Epidermal melanocyte (primary cell): ENCODE measurements around the gene ZNF195.
"Not testable (repeated sequence)": the region's sequence is repeated elsewhere in the genome, so short reads cannot be mapped to it uniquely, and the experiment has no call there.

Source experiments
- DNase-seq: peaks from one replicate; pipeline ENCODE4 v3.0.0; 2011; ENCODE audit warnings: low spot score; ENCODE audit not compliant: insufficient read length

ZNF195 gene

DNA sequence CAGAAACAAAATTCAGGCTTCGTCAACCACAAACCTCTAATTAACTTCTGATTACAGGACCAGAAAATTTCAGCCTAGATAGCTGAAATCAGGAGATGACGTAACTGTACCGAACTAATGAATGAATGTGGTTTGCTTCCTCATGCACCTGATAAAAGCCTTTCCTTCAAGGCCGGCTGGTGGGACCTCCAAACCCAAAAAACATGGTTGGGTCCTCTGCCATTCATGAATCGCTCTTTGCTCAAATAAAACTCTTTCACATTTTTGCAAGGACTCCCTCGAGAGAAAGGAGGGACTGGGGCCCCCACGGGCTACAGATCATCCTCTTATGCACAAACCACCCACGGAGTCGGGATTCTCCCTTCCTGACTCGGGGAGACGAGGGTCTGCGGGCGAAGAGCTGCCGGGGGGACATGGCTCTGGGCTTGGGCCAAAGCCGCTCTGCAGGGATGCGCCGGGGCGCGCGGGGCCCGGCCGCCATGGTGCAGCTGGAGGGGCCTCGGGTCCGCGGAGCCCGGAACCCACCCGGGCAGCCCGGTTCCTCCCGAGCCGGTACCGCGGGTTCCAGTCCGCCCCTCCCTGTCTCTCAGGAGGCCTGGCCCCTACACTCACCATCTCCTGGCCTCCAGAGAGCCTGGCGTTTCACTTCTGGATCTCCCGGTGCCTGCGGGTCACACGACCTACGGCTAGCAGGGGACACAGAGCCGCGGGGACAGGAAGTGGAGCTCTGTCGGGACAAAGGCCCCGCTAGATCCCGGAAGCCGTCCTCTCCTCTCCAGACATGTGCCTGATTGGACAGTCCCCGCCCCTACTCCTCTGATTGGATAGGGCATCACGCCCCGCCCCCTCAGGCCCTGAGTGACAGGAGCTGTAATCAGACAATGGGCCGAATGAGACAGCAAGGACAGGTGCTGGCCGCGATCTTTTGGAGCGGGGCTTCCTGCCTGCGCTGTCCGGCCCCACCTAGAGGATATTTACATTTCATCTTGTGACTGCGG, at the start of gene ZNF195:
Gene ZNF195, minus strand, starts transcription at position 721 of the 998 bp plus-strand sequence. Its CDS starts 106 bp downstream, at position 615.
- DNase-seq: peak; percentile 99

DNA sequence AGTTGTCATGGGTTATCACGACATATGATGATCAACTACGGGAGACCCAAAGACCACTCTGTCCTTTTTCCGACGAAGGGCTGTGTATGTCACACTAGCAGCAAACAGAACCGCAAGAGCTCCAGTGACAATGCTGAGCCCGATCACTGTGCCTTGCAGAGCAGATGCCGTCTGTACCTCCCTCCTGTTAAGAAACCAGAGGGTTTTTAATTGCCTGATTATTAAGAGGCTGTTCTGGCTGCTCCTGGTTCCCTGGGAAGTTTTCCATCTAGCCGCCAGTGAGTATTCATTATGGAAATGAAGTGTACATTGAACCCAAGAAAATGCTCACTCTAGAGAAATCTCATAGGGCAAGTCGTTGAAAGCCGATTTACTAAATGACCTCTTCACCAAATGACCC, 49.1 kb upstream of the ZNF195 start:
- not testable (repeated sequence) for DNase-seq

DNA sequence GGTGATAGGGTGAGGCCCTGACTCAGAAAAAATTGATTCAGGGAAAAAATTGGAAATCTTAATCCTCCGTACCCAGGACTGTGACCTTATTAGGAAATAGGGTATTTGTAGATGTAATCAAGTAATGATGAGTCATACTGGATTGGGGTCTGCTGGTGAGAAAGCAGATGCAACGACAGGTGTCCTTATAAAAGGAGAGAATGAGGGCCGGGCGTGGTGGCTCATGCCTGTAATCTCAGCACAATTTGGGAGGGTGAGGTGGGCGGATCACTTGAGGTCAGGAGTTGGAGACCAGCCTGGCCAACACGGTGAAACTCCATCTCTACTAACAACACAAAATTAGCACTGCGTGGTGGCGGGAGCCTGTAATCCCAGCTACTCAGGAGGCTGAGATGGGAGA, 47.6 kb upstream of the ZNF195 start:
- not testable (repeated sequence) for DNase-seq

DNA sequence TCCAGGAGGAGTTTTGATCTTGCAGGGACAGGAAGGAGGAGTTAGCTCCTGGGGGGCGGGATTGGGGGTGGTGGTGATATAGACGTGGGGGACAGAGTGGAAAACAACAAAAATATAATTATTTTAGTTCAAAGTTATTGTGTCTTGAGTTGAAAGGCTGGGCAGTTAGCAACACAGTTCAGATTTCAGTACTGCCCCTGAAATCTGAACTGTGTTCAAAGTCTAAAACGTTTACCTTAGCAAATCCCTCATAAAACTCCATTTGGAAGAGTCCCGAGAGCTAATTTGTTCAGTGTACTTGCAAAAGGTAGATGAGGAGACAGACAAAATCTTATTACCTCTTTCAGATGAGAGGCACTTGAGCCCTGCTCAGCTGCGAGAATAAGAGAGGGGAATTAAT, 45.0 kb upstream of the ZNF195 start:
- DNase-seq: not testable (repeated sequence)

DNA sequence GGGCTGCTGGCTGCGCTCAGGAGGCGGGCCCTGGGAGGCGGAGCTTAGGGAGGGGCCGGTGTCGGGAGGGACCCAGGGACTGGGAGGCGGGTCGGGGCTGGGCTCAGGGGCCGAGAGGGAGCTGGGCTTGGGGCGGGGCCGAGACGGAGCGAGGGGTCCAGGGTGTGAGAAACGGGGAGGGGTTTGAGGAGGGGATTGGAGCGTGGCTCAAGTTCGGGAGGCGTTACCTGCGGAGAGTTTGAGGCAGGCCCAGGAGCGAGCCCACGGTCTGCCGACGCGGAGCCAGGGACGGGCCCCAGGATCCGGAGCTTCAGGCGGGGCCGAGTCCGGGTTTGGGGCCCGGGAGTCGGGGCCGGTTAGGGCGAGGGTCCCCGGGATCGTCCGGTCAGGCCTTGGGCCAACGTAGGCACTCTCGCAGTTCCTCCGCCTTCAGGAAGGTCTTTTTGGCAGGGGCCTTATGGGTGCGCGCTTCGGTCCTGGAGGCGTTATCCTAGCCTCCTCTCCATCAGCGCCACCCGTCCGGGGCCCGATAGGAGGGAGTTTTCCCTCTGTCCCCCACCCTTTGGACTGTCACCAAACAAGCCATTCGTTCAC, 44.3 kb upstream of the ZNF195 start:
- DNase-seq: peak; percentile 12

DNA sequence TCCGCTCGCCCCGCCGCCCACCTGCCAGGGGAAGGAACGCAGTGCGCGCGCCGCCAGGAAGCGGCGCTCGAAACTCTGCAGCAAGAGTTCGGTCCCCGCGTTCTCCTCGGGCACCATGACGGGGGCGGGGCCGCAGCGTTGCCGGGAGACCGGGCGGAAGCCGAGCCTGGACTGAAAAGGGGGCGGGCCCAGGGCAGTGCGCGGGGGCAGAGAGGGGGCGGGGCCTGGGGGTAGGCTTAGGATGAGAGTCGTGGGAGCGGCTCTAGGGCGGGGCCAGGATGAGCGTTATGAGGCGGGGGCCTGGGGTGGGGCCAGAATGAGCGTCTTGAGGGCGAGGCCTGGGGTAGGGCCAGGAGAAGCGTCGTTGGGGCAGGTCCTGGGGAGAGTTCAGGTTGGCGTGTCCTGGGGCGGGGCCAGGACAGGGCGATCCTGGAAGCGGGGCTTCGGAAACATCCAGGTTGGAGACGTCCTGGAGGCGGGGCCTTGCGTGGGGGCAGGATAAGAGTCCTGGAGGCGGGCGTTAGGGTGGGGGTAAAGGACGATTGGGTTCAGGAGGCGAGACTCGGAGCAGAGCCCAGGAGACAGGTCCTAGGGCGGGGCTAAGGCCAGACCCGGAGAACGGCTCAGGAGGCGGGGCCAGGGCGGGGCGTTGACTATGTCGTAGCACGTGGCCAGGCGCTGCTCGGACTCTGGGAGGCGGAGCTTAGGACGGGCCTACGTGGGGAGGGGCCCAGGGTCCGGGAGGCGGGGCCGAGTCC, 43.6 kb upstream of the ZNF195 start:
- peak; percentile 45 for DNase-seq

DNA sequence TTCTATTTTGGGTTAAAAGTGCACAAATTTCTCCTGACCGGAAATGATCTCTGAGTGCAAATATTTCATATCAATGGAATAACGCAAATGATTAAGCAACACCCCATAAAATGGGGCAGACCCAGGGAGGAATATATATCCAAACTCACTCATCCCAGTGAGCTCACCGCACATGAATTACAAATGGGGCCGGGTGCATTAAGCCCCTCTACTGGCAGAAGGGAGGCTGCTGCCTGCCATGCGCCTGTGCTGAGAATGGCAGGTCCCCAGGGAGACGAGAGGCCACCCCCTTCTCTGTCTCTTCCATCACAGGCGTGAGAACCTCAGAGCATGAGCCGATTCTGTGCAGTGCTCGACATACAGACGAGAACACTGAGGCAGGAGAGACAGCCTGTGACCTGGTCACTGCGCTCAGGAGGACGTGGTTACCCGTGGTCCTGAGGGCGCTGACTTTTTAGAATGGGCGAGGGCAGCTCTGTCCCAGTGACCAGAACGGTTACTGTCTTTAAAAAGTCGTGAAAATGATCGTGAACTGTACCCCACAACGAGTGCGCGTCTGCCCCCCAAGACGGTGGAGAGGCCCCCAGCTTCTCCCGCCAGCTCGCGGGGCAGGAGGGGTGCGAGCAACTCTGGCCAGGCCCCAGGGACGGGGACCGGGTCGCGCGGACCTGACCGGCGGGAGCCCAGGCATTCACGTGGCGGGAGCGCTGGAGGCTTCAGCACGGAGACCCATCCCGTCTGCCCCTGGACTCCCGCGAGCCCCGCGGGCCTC, 42.8 kb upstream of the ZNF195 start:
- DNase-seq: not testable (repeated sequence)

DNA sequence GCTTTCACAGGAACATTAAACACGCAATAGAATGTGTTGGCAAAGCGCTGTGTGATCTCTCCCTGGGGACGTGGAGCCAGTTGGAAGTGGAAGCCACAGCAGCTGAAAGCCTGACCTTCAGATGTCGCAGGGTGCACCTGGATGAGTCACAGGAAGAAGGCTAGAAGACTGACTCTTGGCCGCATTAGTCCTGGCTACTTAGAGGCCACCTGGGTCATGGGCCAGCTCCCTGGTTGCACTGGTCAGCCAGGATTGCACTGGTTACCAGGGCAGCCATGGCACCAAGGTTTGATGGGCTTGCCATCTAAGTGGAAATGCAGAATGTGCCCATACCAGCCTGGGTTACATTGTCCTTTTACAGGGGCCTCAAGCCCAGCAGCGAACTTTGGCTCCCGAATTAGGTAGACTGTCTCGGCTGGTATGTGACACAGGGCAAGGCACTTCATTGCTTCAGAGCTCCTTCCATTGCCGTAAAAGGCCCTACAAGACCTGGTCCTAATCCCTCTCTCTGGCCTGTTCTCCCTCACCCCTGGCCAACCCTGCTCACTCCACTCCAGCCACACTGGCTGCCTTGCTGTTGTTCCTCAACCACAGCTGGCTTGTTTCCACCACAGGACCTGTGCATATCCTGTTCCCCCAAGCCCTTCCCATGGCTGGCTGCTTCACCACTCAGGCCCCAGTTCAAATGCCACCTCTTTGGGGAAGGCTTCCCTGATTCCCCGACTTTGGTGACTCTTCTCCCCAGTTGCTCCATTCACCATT, 41.5 kb upstream of the ZNF195 start:
- DNase-seq: not testable (repeated sequence)

DNA sequence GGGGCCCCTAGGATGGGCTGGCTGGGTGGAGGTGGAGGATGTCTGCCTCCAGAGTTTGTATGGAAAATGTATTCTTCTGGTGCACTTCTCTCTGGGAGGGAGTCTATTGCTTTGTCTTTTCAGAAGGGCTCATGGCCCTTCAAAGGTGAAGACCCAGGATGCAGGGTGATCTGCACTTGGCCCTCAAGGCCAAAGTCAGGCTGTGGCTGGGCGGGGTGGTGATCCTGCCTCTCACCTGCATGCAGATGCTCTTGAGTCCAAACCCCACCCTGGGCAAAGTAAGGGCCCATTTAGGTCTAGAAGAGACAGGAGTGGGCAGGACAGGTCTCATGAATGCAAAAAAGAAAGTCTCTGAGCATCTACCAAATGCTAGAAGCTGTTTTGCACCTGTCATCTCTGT, 40.5 kb upstream of the ZNF195 start:
- DNase-seq: not testable (repeated sequence)

DNA sequence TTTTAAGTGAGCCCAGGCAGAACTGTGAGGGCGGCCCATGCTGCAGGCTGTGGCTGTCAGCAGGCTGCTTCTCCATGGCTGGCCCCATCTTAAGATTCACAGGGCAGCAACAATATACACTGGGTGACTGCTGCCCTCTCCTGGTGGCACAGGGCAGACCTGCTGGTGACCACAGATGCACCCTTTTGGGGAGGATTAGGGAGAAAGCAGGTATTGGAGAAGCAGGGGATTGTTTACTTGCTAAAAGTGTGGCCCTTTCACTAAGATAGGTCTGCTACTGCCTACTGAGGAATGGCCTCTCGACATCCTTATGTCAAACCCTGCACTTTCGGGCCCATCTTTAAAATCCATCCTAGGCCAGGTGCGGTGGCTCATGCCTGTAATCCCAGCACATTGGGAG, 38.1 kb upstream of the ZNF195 start:
- not testable (repeated sequence) for DNase-seq

DNA sequence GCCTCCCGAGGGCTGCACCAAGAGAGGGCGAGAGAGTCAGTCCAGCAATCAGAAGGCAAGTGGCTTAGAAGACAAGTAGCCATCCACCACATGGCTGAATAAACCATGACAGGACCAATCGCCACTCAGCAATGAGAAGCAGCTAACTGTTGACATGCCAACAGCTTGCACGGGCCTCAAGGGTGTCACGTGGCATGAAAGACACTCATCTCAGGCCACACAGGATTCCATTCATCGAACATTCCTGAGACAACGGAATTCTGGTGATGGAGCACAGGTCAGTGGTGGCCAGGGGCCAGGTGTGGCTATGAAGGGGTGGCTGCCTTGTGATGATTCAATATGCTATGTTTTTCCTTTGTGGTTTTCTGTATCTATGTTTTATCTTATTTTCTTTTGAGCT, 36.4 kb upstream of the ZNF195 start:
- DNase-seq: not testable (repeated sequence)

DNA sequence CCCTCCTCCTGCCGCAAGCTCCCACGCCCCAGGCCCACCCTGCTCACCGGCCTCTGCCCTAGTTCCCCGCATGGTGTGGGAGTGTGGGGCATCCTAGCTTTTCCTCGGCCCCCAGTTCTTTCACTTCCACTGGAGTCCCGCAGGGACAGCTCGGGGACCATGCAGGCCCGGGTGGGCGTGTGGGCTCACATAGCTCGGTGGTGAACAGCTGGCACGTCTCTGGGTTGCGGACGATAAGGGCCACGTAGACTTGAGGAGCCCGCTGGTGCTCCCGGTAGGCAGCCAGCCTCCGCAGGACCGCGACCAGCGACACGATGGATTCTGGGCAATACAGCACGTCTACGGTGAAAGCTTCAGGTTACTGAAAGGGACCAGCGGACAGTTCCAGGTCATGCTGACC, 34.7 kb upstream of the ZNF195 start:
- DNase-seq: not testable (repeated sequence)

- no peak for DNase-seq
Observed at GRCh38 chr11:3412837-3413236, 33.9 kb upstream of the ZNF195 start.

GRCh38 chr11:3408722-3409121, 29.8 kb upstream of the ZNF195 start:
- peak; percentile 51 for DNase-seq

GRCh38 chr11:3408058-3408605, 29.2 kb upstream of the ZNF195 start:
- not testable (repeated sequence) for DNase-seq

- not testable (repeated sequence) for DNase-seq
Observed at GRCh38 chr11:3406937-3407336, 28.0 kb upstream of the ZNF195 start.

DNA sequence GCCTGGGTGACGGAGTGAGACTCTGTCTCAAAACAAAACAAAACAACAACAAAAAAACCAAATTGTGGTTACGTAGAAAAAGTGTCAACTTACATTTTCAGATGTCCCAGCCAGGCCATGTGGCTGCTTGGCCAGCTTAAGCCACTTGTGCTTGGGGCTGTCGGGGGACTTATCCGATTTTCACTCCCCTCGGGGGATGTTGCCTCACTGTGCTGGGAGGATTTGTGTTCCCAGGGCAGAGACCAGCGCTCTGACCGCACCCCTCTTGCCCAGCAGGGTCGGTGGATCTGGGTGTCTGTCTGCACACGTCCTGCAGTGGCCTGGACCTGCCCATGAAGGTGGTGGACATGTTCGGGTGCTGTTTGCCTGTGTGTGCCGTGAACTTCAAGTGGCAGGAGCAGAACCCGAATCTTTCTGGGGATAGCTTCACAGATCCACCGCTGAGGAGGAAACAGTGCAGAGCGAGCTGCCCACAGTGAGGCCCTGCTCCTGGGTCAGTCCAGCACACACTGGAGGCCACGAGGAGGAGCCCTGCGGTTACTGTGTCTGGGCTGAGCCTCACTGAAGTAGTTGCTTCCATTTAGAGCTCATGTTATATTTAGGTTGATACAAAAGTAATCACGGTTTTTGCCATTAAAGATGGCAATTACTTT, 27.4 kb upstream of the ZNF195 start:
- DNase-seq: not testable (repeated sequence)

- DNase-seq: not testable (repeated sequence)
Observed at GRCh38 chr11:3404076-3404925, 25.4 kb upstream of the ZNF195 start.
